ENCODE measurements around the gene KRTAP4-4. TPM values are rescaled to one million over a fixed set of nuclear protein-coding genes. Genes with fewer than 3 reads are reported as not detected.

KRTAP4-4 gene
- total RNA-seq (2022; extraction: Qiagen RNA extraction), result not detected in 5 replicates

GRCh38 chr17:41160648-41161047, at the start of gene KRTAP4-4:
Gene KRTAP4-4, minus strand, starts transcription at chr17:41160748. Its CDS starts 57 bp downstream, at chr17:41160691.

GRCh38 chr17:41189837-41190318, 29.3 kb upstream of the KRTAP4-4 start, which contains the start of gene KRTAP9-1:
Gene KRTAP9-1, plus strand, starts transcription at chr17:41189887. Its CDS starts 0 bp downstream, at chr17:41189887.

GRCh38 chr17:41184480-41184961, 24.0 kb upstream of the KRTAP4-4 start, which contains the start of gene KRTAP4-1:
Gene KRTAP4-1, minus strand, starts transcription at chr17:41184911. Its CDS starts 57 bp downstream, at chr17:41184854.

GRCh38 chr17:41177727-41178271, 17.3 kb upstream of the KRTAP4-4 start, which contains the start of gene KRTAP4-2:
Gene KRTAP4-2, minus strand, starts transcription at chr17:41178221. Its CDS starts 57 bp downstream, at chr17:41178164.

GRCh38 chr17:41168121-41168520, 7.6 kb upstream of the KRTAP4-4 start, which contains the start of gene KRTAP4-3:
Gene KRTAP4-3, minus strand, starts transcription at chr17:41168221. Its CDS starts 49 bp downstream, at chr17:41168172.

GRCh38 chr17:41149652-41149985, 10.9 kb downstream of the KRTAP4-4 start, which contains the start of gene KRTAP4-5:
Gene KRTAP4-5, minus strand, starts transcription at chr17:41149825. Its CDS starts 58 bp downstream, at chr17:41149767.

GRCh38 chr17:41140360-41141131, 20.0 kb downstream of the KRTAP4-4 start, which contains the start of gene KRTAP4-6:
Gene KRTAP4-6, minus strand, starts transcription at chr17:41140544. Its CDS starts 57 bp downstream, at chr17:41140487.

GRCh38 chr17:41123991-41124371, 36.6 kb downstream of the KRTAP4-4 start, which contains the start of gene KRTAP4-12:
Gene KRTAP4-12, minus strand, starts transcription at chr17:41124182. Its CDS starts 60 bp downstream, at chr17:41124122.

GRCh38 chr17:41117846-41118386, 42.6 kb downstream of the KRTAP4-4 start, which contains the start of gene KRTAP4-11:
Gene KRTAP4-11, minus strand, starts transcription at chr17:41118373. Its CDS starts 58 bp downstream, at chr17:41118315.

Other genes with a start within 250 kb of the KRTAP4-4 start
- 0.08 to 0.14 TPM (median 0.10 TPM) in 4 of 5 replicates, not detected in the other for gene KRT23, start 223.1 kb downstream of the KRTAP4-4 start, total RNA-seq (2022; extraction: Qiagen RNA extraction)
- not detected in 5 replicates for gene KRT39, start 193.8 kb downstream of the KRTAP4-4 start, total RNA-seq (2022; extraction: Qiagen RNA extraction)
- gene KRT40, start 176.4 kb downstream of the KRTAP4-4 start, total RNA-seq (2022; extraction: Qiagen RNA extraction), result not detected in 5 replicates
- gene KRTAP3-3, start 166.6 kb downstream of the KRTAP4-4 start, total RNA-seq (2022; extraction: Qiagen RNA extraction), result not detected in 5 replicates
- 0.20 to 0.57 TPM (median 0.29 TPM) in 5 replicates for gene KRTAP3-2, start 160.8 kb downstream of the KRTAP4-4 start, total RNA-seq (2022; extraction: Qiagen RNA extraction)
- not detected in 5 replicates for gene KRTAP3-1, start 151.6 kb downstream of the KRTAP4-4 start, total RNA-seq (2022; extraction: Qiagen RNA extraction)
- not detected in 5 replicates for gene KRTAP1-5, start 133.5 kb downstream of the KRTAP4-4 start, total RNA-seq (2022; extraction: Qiagen RNA extraction)
- gene KRTAP1-4, start 130.6 kb downstream of the KRTAP4-4 start, total RNA-seq (2022; extraction: Qiagen RNA extraction), result not detected in 5 replicates
- not detected in 5 replicates for gene KRTAP1-3, start 125.9 kb downstream of the KRTAP4-4 start, total RNA-seq (2022; extraction: Qiagen RNA extraction)
- not detected in 5 replicates for gene KRTAP1-1, start 119.3 kb downstream of the KRTAP4-4 start, total RNA-seq (2022; extraction: Qiagen RNA extraction)
- gene KRTAP2-1, start 113.4 kb downstream of the KRTAP4-4 start, total RNA-seq (2022; extraction: Qiagen RNA extraction), result not detected in 5 replicates
- not detected in 5 replicates for gene KRTAP2-2, start 105.5 kb downstream of the KRTAP4-4 start, total RNA-seq (2022; extraction: Qiagen RNA extraction)
- 0.18 TPM in 1 of 5 replicates, not detected in the others for gene KRTAP2-3, start 100.6 kb downstream of the KRTAP4-4 start, total RNA-seq (2022; extraction: Qiagen RNA extraction)
- not detected in 5 replicates for gene KRTAP2-4, start 94.9 kb downstream of the KRTAP4-4 start, total RNA-seq (2022; extraction: Qiagen RNA extraction)
- not detected in 5 replicates for gene KRTAP4-7, start 76.6 kb downstream of the KRTAP4-4 start, total RNA-seq (2022; extraction: Qiagen RNA extraction)
- gene KRTAP4-8, start 62.6 kb downstream of the KRTAP4-4 start, total RNA-seq (2022; extraction: Qiagen RNA extraction), result not detected in 5 replicates
- not detected in 5 replicates for gene KRTAP4-16, start 58.5 kb downstream of the KRTAP4-4 start, total RNA-seq (2022; extraction: Qiagen RNA extraction)
- gene KRTAP4-9, start 55.4 kb downstream of the KRTAP4-4 start, total RNA-seq (2022; extraction: Qiagen RNA extraction), result not detected in 5 replicates
- not detected in 5 replicates for gene KRTAP4-11, start 42.4 kb downstream of the KRTAP4-4 start, total RNA-seq (2022; extraction: Qiagen RNA extraction)
- not detected in 5 replicates for gene KRTAP4-12, start 36.6 kb downstream of the KRTAP4-4 start, total RNA-seq (2022; extraction: Qiagen RNA extraction)
- gene KRTAP4-6, start 20.2 kb downstream of the KRTAP4-4 start, total RNA-seq (2022; extraction: Qiagen RNA extraction), result not detected in 5 replicates
- gene KRTAP4-5, start 10.9 kb downstream of the KRTAP4-4 start, total RNA-seq (2022; extraction: Qiagen RNA extraction), result not detected in 5 replicates
- not detected in 5 replicates for gene KRTAP4-3, start 7.5 kb upstream of the KRTAP4-4 start, total RNA-seq (2022; extraction: Qiagen RNA extraction)
- gene KRTAP4-2, start 17.5 kb upstream of the KRTAP4-4 start, total RNA-seq (2022; extraction: Qiagen RNA extraction), result not detected in 5 replicates
- gene KRTAP4-1, start 24.2 kb upstream of the KRTAP4-4 start, total RNA-seq (2022; extraction: Qiagen RNA extraction), result 0.08 to 0.13 TPM in 2 of 5 replicates, not detected in the others
- not detected in 5 replicates for gene KRTAP9-1, start 29.1 kb upstream of the KRTAP4-4 start, total RNA-seq (2022; extraction: Qiagen RNA extraction)
- gene KRTAP9-2, start 65.9 kb upstream of the KRTAP4-4 start, total RNA-seq (2022; extraction: Qiagen RNA extraction), result not detected in 5 replicates
- gene KRTAP9-3, start 71.7 kb upstream of the KRTAP4-4 start, total RNA-seq (2022; extraction: Qiagen RNA extraction), result not detected in 5 replicates
- gene KRTAP9-8, start 77.3 kb upstream of the KRTAP4-4 start, total RNA-seq (2022; extraction: Qiagen RNA extraction), result not detected in 5 replicates
- not detected in 5 replicates for gene KRTAP9-4, start 88.9 kb upstream of the KRTAP4-4 start, total RNA-seq (2022; extraction: Qiagen RNA extraction)
- gene KRTAP9-9, start 94.6 kb upstream of the KRTAP4-4 start, total RNA-seq (2022; extraction: Qiagen RNA extraction), result not detected in 5 replicates
- gene KRTAP9-6, start 104.6 kb upstream of the KRTAP4-4 start, total RNA-seq (2022; extraction: Qiagen RNA extraction), result not detected in 5 replicates
- not detected in 5 replicates for gene KRTAP9-7, start 115.0 kb upstream of the KRTAP4-4 start, total RNA-seq (2022; extraction: Qiagen RNA extraction)
- gene KRTAP29-1, start 142.1 kb upstream of the KRTAP4-4 start, total RNA-seq (2022; extraction: Qiagen RNA extraction), result not detected in 5 replicates
- not detected in 5 replicates for gene KRTAP16-1, start 148.6 kb upstream of the KRTAP4-4 start, total RNA-seq (2022; extraction: Qiagen RNA extraction)
- gene KRTAP17-1, start 155.0 kb upstream of the KRTAP4-4 start, total RNA-seq (2022; extraction: Qiagen RNA extraction), result not detected in 5 replicates
- not detected in 5 replicates for gene KRT33A, start 190.1 kb upstream of the KRTAP4-4 start, total RNA-seq (2022; extraction: Qiagen RNA extraction)
- gene KRT33B, start 209.1 kb upstream of the KRTAP4-4 start, total RNA-seq (2022; extraction: Qiagen RNA extraction), result 0.08 TPM in 1 of 5 replicates, not detected in the others
- gene KRT34, start 221.6 kb upstream of the KRTAP4-4 start, total RNA-seq (2022; extraction: Qiagen RNA extraction), result 0.23 to 0.61 TPM (median 0.42 TPM) in 5 replicates
- not detected in 5 replicates for gene KRT31, start 236.9 kb upstream of the KRTAP4-4 start, total RNA-seq (2022; extraction: Qiagen RNA extraction)

All from A549 treated with AZD2906 at 1 μM for 4 hours (cell line).